ENCODE results near the gene ZNF683.

GRCh38 chr1:26346274-26347033, 26.1 kb downstream of the ZNF683 start:
- no peak for TF ChIP-seq POLR2A (IDR thresholded peaks at IDR 0.05; ENCODE audit: low read depth, low read length)
- TF ChIP-seq EZH2 (IDR thresholded peaks at IDR 0.05; ENCODE audit: borderline replicate concordance, control insufficient read depth, low read depth, low read length), result no peak
- TF ChIP-seq, protein P1, sequence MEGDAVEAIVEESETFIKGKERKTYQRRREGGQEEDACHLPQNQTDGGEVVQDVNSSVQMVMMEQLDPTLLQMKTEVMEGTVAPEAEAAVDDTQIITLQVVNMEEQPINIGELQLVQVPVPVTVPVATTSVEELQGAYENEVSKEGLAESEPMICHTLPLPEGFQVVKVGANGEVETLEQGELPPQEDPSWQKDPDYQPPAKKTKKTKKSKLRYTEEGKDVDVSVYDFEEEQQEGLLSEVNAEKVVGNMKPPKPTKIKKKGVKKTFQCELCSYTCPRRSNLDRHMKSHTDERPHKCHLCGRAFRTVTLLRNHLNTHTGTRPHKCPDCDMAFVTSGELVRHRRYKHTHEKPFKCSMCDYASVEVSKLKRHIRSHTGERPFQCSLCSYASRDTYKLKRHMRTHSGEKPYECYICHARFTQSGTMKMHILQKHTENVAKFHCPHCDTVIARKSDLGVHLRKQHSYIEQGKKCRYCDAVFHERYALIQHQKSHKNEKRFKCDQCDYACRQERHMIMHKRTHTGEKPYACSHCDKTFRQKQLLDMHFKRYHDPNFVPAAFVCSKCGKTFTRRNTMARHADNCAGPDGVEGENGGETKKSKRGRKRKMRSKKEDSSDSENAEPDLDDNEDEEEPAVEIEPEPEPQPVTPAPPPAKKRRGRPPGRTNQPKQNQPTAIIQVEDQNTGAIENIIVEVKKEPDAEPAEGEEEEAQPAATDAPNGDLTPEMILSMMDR (IDR thresholded peaks at IDR 0.05 in 2 of 3, conservative IDR thresholded peaks at IDR 0.05 in 1 of 3; ENCODE audit: control insufficient read depth in 2 of 3, extremely low read depth in 1 of 3, insufficient read depth in 1 of 3, low read depth in 3 of 3, low read length in 3 of 3), result no peak
- no peak for TF ChIP-seq POLR2AphosphoS5 (IDR thresholded peaks at IDR 0.05; ENCODE audit: low read length)
- TF ChIP-seq RCOR1 (conservative IDR thresholded peaks at IDR 0.05; ENCODE audit: low read depth, low read length), result no peak
- TF ChIP-seq TCF12 (IDR thresholded peaks at IDR 0.05; ENCODE audit: low read depth, low read length), result no peak
- TF ChIP-seq RUNX3 (IDR thresholded peaks at IDR 0.05; ENCODE audit: low read length), result no peak
- no peak for TF ChIP-seq TBL1XR1 (IDR thresholded peaks at IDR 0.05; ENCODE audit: low read depth, low read length)
- no peak for TF ChIP-seq SPI1 (IDR thresholded peaks at IDR 0.05; ENCODE audit: borderline replicate concordance, insufficient read depth, low read depth, low read length)
- TF ChIP-seq ZBED1 (IDR thresholded peaks at IDR 0.05; ENCODE audit: borderline replicate concordance), result no peak
- TF ChIP-seq REST (IDR thresholded peaks at IDR 0.05; ENCODE audit: low read depth, low read length), result no peak
- no peak for TF ChIP-seq CREM (IDR thresholded peaks at IDR 0.05; ENCODE audit: low read depth)
- TF ChIP-seq CBX5 (IDR thresholded peaks at IDR 0.05; ENCODE audit: low read depth), result no peak
- no peak for TF ChIP-seq NFYA (IDR thresholded peaks at IDR 0.05; ENCODE audit: borderline replicate concordance, low read depth, low read length)
